ENCODE measurements around the gene TAOK2. TPM values are rescaled to one million over a fixed set of nuclear protein-coding genes. Genes with fewer than 3 reads are reported as not detected.

Gene TAOK2
- total and polyA plus RNA-seq, 2 of the 13 experiments (the other 11 are each of a cell fraction or from before 2014, with no cell fraction given) = 17.4 to 43.2 TPM

DNA sequence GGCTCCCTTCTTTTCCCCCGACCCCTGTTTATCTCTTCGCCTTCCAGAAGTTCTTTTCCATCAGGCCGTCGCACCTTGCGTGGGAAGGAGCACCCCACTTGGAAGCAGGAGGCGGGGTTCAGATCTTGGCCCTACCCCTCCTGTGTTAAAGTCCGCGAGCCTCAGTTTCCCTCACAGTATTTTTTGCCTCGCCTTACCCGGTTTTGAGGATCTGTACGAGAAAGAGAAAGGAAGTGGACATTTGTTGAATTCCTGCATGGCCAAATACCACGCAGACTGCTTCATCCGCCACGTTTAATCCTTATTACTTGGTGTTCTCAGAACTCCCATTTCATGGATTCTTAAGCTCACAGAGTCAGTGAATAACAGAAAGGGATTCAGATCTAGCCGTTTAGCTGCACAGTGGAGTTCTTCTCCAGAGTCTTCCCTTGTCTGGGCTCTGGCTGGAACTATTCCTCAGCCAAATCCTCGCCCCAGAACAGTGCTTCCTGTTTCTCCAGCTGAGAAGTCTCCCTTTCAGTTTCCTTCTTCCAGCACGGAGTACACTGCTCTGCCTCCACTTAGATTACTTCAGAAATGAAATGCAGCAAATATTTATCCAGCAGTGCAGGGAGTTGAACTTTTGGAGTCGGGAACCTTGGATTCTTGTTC lies 11.2 kb upstream of the TAOK2 start (continued):
- TF ChIP-seq TRIM24 (CRISPR knock-in tag; IDR thresholded peaks at IDR 0.05) (no peak), ZFP90 (CRISPR knock-in tag; IDR thresholded peaks at IDR 0.05; ENCODE audit: borderline replicate concordance) (no peak), HOXA3 (CRISPR knock-in tag; IDR thresholded peaks at IDR 0.05) (no peak), ZNF224 (CRISPR knock-in tag; IDR thresholded peaks at IDR 0.05) (no peak), ZNF788 (CRISPR knock-in tag; IDR thresholded peaks at IDR 0.05; ENCODE audit: borderline replicate concordance) (peak; percentile 2; the same call in 1 of the 2 replicates), TEAD3 (CRISPR knock-in tag; optimal IDR thresholded peaks at IDR 0.05; ENCODE audit: borderline replicate concordance) (peak; percentile 18)
- TF ChIP-seq, protein P1, sequence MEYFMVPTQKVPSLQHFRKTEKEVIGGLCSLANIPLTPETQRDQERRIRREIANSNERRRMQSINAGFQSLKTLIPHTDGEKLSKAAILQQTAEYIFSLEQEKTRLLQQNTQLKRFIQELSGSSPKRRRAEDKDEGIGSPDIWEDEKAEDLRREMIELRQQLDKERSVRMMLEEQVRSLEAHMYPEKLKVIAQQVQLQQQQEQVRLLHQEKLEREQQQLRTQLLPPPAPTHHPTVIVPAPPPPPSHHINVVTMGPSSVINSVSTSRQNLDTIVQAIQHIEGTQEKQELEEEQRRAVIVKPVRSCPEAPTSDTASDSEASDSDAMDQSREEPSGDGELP (IDR thresholded peaks at IDR 0.05; ENCODE audit: borderline replicate concordance, low read depth) = no peak; the same call in 1 of the 2 replicates
- TF ChIP-seq, protein P2, sequence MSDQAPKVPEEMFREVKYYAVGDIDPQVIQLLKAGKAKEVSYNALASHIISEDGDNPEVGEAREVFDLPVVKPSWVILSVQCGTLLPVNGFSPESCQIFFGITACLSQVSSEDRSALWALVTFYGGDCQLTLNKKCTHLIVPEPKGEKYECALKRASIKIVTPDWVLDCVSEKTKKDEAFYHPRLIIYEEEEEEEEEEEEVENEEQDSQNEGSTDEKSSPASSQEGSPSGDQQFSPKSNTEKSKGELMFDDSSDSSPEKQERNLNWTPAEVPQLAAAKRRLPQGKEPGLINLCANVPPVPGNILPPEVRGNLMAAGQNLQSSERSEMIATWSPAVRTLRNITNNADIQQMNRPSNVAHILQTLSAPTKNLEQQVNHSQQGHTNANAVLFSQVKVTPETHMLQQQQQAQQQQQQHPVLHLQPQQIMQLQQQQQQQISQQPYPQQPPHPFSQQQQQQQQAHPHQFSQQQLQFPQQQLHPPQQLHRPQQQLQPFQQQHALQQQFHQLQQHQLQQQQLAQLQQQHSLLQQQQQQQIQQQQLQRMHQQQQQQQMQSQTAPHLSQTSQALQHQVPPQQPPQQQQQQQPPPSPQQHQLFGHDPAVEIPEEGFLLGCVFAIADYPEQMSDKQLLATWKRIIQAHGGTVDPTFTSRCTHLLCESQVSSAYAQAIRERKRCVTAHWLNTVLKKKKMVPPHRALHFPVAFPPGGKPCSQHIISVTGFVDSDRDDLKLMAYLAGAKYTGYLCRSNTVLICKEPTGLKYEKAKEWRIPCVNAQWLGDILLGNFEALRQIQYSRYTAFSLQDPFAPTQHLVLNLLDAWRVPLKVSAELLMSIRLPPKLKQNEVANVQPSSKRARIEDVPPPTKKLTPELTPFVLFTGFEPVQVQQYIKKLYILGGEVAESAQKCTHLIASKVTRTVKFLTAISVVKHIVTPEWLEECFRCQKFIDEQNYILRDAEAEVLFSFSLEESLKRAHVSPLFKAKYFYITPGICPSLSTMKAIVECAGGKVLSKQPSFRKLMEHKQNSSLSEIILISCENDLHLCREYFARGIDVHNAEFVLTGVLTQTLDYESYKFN (CRISPR knock-in tag; conservative IDR thresholded peaks at IDR 0.05) = peak; percentile 12; the same call in 1 of the 2 replicates
- TF ChIP-seq, protein P3, sequence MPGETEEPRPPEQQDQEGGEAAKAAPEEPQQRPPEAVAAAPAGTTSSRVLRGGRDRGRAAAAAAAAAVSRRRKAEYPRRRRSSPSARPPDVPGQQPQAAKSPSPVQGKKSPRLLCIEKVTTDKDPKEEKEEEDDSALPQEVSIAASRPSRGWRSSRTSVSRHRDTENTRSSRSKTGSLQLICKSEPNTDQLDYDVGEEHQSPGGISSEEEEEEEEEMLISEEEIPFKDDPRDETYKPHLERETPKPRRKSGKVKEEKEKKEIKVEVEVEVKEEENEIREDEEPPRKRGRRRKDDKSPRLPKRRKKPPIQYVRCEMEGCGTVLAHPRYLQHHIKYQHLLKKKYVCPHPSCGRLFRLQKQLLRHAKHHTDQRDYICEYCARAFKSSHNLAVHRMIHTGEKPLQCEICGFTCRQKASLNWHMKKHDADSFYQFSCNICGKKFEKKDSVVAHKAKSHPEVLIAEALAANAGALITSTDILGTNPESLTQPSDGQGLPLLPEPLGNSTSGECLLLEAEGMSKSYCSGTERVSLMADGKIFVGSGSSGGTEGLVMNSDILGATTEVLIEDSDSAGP (CRISPR knock-in tag; IDR thresholded peaks at IDR 0.05; ENCODE audit: borderline replicate concordance) = 0 out of 2 replicates have a peak, but pooled peaks have one; percentile 7
- TF ChIP-seq, protein P4, sequence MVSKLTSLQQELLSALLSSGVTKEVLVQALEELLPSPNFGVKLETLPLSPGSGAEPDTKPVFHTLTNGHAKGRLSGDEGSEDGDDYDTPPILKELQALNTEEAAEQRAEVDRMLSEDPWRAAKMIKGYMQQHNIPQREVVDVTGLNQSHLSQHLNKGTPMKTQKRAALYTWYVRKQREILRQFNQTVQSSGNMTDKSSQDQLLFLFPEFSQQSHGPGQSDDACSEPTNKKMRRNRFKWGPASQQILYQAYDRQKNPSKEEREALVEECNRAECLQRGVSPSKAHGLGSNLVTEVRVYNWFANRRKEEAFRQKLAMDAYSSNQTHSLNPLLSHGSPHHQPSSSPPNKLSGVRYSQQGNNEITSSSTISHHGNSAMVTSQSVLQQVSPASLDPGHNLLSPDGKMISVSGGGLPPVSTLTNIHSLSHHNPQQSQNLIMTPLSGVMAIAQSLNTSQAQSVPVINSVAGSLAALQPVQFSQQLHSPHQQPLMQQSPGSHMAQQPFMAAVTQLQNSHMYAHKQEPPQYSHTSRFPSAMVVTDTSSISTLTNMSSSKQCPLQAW (CRISPR knock-in tag; IDR thresholded peaks at IDR 0.05) = peak; percentile 43; the same call in 1 of the 2 replicates
- TF ChIP-seq, protein P5, sequence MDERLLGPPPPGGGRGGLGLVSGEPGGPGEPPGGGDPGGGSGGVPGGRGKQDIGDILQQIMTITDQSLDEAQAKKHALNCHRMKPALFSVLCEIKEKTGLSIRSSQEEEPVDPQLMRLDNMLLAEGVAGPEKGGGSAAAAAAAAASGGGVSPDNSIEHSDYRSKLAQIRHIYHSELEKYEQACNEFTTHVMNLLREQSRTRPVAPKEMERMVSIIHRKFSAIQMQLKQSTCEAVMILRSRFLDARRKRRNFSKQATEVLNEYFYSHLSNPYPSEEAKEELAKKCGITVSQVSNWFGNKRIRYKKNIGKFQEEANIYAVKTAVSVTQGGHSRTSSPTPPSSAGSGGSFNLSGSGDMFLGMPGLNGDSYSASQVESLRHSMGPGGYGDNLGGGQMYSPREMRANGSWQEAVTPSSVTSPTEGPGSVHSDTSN (CRISPR knock-in tag; IDR thresholded peaks at IDR 0.05) = 0 out of 2 replicates have a peak, but pooled peaks have one; percentile 18
- TF ChIP-seq, protein P6, sequence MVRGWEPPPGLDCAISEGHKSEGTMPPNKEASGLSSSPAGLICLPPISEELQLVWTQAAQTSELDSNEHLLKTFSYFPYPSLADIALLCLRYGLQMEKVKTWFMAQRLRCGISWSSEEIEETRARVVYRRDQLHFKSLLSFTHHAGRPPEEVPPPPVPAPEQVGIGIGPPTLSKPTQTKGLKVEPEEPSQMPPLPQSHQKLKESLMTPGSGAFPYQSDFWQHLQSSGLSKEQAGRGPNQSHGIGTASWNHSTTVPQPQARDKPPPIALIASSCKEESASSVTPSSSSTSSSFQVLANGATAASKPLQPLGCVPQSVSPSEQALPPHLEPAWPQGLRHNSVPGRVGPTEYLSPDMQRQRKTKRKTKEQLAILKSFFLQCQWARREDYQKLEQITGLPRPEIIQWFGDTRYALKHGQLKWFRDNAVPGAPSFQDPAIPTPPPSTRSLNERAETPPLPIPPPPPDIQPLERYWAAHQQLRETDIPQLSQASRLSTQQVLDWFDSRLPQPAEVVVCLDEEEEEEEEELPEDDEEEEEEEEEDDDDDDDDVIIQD (CRISPR knock-in tag; IDR thresholded peaks at IDR 0.05; ENCODE audit: low read depth) = no peak

Measured in HepG2 (cell line).